Hippocampal formation (tissue), 2 donors: Measurements from ENCODE around the gene CNOT6.

ENCODE experiments used
- DNase-seq, 2 donors: peaks; one replicate each; lab custom pipeline; 2025; lab: John Stamatoyannopoulos, UW

Gene CNOT6

DNA sequence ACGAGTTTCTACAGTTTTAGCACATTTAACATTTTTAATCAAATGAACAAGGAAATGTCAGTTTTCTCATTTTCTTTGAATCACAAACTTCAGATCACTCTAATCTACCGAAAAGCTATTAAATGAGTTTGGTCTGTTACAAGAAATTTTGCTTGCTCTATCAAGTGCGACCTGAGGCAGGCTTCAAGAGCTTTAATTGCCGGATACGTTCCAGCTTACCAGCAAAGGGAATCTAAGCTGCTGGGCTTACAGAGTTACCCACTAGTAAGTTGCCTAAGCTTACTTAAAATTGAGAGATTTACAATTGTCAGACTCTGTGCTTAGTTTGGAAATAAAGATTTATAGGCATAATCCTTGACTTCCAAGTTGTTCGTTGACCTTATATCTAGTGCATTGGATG lies 86.5 kb downstream of the CNOT6 start:
- no peak for DNase-seq

DNA sequence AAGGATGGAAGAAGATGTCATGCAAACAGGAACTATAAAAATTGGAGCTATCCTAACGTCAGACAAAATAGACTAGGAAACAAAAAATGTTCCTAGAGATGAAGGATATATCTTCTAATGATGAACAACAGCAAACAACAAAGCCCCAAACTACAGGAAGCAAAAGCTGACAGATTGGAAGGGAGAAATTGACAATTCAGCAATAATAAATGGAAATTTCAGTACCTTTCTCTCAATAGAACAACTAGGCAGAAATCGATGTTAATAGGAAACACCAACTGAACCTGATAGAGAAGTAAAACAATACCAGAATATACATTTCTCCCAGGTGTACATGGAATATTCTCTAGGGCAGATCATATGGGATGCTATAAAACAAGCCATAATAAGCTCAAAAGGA lies 89.6 kb downstream of the CNOT6 start:
- DNase-seq, result no peak

DNA sequence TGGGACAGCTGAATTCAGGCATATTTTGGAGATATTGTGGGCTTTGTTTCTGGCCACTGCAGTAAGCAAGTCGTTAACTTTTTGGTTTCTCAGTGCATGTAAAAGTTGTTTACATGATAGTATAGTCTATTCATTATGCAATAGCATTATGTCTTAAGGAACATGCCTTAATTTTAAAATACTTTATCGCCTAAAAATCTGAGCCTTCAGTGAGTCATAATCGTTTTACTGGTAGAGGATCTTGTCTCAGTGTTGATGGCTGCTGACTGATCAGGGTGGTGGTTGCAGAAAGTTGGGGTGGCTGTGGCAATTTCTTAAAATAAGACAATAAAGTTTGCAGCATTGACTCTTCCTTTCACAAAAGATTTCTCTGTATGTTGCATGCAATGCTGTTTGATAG lies 92.0 kb downstream of the CNOT6 start:
- no peak for DNase-seq

DNA sequence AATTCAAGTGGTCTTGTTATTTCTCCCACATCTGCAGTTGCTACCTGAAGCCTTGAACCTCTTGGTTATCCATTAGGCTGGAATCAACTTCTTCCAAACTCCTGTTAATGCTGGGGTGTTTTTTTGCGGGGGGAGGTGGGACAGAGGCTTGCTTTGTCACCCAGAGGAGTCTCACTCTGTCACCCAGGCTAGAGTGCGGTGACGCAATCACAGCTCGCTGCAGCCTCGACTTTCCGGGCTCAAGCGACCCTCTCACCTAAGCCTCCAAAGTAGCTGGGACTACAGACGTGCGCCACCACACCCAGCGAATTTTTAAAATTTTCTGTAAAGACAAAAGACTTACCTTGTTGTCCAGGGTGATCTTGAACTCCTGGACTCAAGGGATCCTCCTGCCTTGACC lies 92.7 kb downstream of the CNOT6 start:
- no peak for DNase-seq

DNA sequence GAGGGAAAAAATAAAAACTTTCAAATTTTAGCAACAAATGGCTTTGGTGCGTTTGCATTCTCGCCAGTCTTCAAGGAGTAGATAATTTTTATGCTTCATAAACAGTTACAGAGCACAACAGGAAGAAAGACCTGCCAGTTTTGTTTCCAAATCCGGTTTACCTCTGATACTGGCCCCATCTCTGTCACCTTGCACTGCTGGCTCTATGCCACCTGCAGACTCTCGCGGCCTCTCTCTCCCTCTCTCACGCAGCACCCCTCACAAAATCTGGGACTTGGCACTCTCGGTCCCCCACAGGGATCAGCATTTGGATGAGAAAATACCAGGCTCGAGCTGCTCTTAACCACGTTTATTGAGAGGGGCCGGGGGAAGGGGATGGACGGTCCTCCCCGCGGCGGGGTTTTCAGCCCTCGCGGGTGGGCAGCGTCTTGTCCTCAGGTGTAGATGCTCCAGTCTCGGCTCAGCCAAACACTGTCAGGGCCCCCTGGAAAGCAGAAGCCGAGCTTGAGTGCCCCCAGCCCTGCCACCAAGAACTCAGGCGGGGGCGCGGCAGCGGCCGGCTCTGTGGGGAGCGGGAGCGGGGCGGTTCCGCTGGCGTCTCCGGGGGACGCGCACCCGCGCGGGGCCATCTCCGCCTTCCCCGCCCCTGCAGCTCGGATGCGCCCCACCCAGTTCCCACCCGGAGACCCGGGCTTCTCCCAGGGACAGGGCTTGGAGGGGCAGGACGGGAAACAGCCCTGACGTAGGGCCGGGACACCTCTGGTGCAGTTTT lies 95.8 kb downstream of the CNOT6 start:
- no peak for DNase-seq

DNA sequence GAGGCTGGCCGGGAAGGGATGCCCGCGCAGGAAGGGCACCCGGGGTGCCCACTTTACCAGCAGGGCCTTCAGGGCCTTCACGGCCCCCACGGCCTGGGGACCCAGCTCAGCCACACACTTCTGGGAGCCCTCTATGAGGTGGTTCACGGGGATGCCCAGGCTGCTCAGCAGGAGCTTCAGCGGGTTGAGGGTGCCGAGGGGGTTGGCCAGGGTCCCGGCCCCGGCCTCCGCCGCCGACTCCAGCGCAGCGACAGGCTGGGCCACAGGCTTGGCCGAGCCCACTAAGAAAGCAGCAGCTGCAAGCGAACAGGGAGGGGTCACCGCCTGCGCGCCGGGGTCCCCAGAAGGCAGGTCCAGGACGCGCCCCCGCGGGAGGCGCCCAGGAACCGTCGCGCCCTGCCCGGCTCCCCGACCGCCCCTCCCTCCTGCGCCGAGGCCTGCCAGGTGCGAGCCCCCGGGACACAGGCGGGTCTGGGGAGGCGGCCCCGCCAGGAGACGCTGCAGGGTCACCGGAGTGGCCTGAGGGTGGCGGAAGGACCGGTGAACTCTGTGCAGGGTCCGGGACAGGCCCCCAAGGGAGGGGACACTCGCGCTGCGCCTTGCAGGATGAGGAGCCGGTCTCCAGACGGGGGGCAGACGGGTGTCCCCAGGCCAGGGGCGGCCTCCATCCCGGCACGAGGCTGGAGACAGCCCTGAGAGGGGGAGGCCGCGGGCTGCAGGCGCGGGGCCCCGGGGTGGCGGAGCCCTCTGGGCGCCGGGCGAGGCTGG lies 96.5 kb downstream of the CNOT6 start:
- DNase-seq, result no peak

DNA sequence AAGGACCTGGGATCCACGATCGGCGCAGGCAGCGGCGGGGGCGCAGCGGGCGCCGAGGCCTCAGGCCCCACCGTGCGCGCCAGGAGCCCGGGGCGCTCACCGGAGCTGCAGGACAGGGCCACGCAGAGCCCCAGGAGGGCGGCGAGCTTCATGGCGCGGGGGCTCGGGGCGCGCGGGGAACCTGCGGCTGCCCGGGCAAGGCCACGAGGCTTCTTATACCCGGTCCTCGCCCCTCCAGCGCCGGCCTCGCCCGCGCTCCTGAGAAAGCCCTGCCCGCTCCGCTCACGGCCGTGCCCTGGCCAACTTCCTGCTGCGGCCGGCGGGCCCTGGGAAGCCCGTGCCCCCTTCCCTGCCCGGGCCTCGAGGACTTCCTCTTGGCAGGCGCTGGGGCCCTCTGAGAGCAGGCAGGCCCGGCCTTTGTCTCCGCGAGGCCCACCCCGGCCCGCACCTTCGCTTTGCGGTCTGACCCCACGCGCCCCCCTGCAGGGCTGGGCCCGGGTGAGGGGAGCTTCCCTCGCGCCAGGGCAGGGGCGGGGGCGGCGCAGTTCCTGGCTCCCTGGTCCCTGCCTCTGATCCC lies 97.2 kb downstream of the CNOT6 start, which contains the start of gene SCGB3A1:
Gene SCGB3A1, minus strand, starts transcription at position 189 of the 577 bp plus-strand sequence. Its CDS starts 37 bp downstream, at position 152.
- DNase-seq, result no peak

DNA sequence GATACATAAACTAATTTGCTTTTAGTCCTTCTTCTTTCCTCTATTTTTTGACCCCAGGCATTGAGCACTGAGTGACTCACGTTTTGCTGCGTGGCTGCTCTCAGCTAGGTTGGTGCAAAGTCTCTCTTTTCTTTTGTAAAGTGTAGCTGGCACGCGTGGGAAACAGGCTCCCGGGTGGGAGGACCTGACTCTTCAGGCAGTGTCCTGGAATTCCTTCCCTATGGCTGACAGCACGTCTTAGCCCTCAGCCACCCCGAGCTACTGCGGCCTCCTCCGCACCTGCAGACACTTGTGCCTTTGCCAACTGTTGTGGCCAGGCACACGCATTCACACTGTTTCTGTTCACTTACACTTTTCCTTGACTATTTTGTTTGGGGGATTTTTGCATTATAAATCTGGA lies 98.0 kb downstream of the CNOT6 start:
- no peak for DNase-seq

DNA sequence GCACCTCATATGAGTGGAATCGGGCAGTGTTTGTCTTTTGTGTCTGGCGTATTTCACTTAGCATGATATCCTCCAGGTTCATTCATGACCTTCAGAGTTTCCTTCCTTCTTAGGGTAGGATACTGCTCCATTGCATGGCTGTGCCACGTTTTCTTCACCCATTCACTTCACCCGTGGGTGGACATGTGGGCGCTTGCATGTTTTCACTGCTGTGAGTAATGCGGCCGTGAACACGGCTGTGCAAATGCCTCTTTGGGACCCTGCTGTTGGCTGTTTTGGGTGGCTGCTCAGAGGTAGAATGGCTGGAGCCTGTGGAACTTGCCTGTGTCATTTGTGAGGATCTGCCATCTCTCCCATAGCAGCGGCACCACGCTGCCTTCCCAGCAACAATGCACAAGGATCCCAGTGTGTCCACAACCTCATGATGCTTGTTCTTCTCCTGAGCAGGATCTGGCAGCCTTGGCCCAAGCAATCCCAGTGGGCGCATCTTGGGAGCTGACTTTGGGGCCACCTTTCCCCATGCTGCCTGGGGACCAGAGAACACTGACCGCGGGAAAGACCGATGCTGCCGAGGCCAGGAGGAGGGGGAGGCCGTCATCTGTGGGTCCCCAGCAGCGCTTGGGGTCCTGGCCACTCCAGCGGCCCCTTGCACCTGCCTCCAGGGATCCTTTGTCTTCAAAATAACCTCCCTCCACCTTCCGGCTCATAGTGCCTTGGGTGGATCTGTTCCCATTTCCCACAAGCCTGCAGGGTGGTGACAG lies 99.4 kb downstream of the CNOT6 start:
- no peak for DNase-seq

DNA sequence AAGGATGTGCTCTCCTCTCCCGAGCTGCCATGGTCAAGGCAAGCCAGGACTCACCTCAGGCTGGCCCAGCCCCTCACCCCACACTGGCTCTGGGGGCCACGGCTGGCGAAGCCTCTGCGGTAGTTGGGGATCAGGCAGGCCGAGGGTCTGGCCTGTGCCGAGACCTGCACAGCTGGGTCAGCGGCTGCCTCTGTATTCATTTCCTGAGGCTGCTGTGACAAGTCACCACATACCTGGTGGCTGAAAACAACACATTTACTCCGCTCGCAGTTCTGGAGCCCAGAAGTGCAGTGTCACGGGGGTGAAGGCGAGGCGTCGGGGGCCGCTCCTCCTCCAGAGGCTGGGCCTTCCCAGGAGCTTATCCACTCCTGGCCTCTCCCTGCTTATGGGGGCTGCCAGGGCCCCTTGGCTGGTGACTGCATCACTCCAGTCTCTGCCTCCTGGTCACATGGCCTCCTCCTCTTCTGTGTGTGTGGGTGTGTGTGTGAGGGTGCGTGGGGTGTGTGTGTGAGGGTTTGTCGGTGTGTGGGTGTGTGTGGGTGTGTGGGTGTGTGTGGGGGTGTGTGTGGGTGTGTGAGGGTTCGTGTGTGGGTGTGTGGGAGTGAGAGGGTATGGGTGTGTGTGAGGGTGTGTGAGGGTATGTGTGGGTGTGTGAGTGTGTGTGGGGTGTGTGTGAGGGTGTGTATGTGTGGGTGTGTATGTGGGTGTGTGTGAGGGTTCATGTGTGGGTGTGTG lies 100.3 kb downstream of the CNOT6 start:
- DNase-seq, result no peak

DNA sequence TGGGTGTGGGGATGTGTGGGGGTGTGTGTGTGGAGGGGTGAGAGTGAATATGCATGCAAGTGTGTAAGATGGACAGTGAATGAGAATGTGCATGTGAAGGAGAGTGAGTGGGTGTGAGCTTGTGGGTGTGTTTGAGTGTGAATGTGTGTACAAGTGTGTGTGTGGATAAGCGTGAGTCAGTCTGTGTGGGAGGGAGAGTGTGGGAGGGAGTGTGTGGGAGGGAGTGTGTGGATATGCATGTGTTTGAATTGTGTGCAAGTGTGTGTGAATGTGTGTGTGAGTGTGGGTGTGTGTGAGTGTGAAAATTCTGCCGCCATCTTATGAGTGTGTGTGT lies 100.8 kb downstream of the CNOT6 start:
- no peak for DNase-seq

DNA sequence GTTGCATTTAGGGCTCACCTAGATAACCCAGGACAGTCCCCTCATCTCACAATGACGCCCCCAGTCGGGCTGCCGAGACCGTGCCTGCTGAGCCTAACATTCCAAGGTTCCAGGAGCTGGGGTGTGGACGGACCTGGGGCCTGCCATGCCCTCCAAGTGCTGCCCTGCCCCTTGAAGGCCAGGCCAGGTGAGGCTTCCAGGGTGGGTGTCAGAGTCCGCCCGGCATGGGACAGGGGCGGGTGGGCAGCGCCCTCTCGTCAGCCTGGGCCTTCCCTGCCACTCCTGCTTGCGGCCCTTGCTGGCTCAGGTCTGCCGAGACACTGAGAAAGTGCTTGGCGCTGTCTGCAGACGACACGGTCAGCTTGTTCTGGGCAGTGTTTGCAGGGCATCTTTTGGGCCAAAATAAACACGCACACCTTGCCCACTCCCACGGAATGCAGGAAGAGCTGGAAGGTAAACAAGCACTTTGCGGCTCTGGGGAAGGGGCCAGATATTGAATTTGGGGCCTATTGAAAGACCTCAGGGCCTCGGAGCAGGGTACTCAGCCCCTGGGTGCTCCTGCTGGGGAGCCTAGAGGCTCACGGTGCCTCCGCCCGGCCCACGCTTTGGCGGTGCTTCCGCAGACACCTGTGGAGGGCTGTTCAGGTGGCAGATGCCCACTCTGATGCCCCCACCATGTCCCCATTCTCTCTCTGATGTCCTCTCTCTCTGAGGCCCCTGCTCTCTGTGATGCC lies 101.4 kb downstream of the CNOT6 start:
- DNase-seq, result no peak

DNA sequence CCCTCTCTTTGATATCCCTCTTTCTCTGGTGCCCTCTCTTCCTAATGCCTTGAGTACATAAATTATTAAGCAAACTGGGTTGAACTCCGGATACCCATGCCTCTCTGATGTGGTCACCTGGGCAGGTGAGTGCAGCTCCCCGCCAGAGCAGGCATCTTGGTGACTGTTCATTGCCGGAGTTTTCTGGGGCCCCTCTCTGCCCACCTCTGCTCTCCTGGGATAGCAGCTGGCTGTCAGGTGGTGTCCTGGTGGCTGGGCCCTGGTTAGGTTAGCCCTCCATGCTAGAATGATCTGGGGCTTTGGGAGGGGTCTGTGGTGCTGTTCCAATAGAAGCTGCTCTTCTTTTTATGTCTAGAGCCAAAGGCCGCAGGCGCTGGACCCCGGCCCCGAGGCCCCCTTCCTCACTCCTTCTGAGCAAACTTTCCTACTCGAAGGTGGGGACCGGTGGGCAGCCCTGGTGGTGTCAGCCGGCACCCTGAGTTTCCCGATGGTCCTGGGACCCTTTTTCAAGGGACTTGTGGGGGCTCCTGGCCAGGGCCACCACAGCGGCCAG lies 102.0 kb downstream of the CNOT6 start:
- no peak for DNase-seq

DNA sequence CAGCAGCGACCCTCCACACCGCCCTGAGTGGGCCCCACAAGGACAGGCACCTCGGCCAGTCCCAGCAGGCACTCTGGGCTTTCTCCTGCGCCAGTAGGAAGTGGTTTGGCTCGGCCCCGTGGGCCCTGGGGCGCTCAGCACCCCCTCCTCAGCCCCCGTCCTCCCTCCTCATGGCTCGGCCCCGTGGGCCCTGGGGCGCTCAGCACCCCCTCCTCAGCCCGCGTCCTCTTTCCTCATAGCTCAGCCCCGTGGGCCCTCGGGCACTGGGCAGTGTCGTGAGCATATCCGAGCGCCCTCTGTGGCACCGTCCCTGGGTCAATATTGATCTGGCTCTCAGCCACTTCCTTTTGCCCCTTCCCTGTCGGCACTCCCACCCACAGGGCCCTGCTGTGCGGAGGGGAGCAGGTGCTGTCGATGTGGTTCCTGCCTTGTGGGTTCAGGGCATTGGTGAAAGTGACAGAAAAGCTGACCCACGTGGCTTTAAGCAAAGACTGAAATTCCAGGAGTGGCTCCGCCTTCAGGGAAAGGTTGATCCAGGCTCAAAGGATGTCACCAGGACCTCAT lies 102.6 kb downstream of the CNOT6 start:
- no peak for DNase-seq

DNA sequence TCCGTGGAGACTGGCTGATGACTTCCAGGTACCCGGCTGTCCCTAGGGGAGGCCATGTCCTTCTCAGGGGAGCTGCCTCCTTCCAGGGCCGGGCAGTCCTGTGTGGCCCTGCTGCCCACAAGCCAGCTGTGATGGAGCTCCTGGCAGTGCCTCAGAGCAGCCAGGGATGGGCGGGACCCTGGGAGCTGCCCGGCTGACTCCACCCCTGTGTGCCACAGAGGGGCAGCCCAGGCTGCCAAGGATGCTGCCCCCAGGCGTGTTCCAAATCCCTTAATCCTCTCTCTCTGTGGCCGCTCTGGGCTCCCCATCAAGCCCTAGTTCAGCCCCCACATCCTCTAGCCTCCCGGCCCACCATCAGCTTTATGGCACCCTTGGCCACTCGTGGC lies 104.1 kb downstream of the CNOT6 start:
- DNase-seq, result no peak

DNA sequence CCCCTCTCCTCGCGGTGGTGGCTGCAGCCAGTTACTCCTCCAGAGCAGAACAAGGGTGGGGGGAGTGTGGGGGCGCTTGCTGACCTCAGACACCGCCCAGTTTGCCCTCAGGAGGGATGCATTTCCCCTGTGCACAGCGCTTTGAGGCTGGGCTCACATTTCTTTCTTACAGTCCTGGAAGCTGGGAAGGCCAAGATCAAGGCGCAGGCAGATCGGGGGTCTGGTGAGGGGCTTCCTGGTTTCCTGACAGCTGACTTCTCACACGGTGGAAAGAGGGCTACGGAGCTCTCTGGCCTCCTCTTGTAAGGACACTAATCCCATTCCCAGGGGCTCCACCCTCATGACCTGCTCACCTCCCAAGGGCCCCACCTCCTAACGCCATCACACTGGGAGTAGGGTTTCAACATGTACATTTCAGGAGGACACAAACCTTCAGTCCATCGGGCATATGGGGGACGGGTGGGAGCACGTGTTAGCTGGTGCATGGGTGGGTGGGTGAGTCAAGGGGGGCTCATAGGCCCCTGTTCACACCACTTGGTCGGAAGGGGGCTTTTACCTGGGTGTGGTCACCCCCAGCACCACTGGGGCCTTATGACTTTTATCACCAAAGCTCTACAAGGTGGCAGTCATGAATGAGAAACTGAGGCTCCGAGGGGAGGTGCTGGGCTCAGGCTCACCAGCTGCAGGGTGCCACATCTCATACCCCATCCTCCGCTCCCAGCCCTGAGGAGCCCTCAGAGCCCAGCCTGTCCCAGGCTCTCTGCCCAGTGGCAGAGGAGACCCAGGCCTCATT lies 104.8 kb downstream of the CNOT6 start:
- DNase-seq, result no peak

DNA sequence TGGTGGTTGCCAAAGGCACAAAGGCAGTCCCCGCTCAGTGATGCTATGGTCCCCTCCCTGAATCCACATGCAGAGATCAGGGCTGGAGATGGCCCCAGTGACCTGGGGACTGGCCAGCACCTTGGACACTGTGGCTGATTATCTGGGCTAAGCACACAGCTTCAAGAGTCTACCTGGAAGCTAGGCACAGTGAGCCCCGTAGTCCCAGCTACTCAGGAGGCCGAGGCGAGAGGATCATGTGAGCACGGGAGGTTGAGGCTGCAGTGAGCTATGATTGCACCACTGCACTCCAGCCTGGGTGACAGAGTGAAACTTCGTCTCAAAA lies 105.4 kb downstream of the CNOT6 start:
- no peak for DNase-seq

DNA sequence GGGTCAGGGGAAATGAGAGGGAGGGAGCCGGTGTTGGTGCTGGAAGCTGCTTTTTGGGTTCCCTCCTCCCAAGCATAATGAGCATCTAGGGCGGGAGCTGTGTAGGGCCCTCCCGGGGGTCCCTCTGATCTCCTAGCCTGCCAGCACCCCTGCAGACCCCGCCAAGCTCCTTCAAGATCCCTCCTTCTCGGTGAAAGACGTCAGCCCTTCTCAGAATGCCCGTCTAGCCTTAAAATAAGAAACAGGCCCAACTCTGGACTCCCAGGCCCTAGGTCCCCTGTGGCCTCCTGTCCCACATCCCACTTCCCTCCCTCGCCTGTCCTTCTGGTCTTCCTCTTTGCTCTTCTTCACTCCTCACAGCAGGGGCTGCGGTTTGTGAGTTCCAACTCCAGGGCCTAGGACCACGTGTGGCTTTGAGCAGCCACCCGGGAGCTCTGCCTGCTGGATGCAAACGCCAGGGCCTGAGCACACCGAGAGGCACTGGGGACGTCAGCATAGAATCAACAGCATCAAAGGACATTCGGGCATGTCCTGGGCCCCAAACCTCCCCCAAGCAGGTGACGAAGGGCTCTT lies 105.9 kb downstream of the CNOT6 start:
- no peak for DNase-seq

DNA sequence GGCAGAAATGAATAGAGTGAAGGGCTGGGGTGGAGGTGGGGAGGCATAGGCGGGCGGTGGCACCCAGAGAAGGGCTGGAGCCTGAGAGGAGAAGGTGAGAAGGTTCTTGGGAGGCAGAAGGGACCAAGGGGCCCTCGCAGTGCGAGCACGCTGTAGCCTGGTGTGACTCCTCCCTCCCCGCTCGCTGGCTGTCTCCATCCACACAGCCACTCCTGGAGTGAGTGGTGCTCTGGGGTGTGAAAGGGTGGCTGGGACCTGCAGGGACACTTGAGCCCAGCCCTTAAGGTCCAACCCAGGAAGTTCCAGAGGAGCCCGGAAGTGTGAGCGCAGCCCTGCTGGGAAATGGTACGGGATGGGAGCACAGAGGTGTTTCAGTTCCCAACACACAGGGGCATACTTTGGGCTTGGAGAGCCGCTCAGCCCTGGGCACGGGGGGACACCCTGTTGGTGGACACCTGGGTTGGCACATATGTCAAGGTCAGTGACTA lies 106.4 kb downstream of the CNOT6 start:
- no peak for DNase-seq
